Cardiac fibroblast (primary cell): ENCODE measurements around the gene ZKSCAN7.

Source experiments
- DNase-seq, 2 donors: peaks; one replicate each; pipeline versions ENCODE4 v3.0.0 to v3.0.0-alpha.2; 2010; ENCODE audit warnings: low read depth in 2 of 2
- H3K4me3 ChIP-seq, 2 donors: replicated peaks in 1 of 2; 1 replicate in 1 of 2; 2 replicates in 1 of 2; pipeline ENCODE4 v1.5.1; 2011; ENCODE audit warnings: low read depth in 2 of 2, low read length in 2 of 2, mild to moderate bottlenecking in 2 of 2, moderate library complexity in 1 of 2
- CTCF ChIP-seq: IDR thresholded peaks from one replicate; pipeline ENCODE4 v1.5.1; 2011; ENCODE audit warnings: low read depth, mild to moderate bottlenecking, low read length, inconsistent platforms

The ZKSCAN7 gene

DNA sequence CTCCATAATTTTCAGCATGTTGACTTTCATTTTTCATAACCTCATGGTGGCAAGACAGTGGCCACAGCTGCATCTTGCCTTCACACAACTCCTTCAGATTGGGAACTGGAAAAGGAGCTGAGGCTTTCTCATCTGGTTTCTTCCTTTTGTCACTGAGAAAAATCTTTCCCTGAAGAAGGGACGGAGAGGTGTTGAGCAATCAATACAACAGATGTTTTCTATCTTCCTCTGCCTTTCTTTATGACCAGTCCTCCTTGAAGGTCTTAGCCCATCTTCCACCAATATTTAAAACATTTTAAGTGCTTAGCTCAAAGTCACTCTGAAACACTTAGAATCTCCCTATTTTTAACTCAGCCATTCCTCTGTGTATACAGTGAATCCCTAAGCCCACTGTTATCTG lies 41.6 kb downstream of the ZKSCAN7 start:
- H3K4me3 ChIP-seq, result no peak overlapping the region
- no peak for TF ChIP-seq CTCF
- peak in 1 of 2 donors; percentile 3 for DNase-seq

DNA sequence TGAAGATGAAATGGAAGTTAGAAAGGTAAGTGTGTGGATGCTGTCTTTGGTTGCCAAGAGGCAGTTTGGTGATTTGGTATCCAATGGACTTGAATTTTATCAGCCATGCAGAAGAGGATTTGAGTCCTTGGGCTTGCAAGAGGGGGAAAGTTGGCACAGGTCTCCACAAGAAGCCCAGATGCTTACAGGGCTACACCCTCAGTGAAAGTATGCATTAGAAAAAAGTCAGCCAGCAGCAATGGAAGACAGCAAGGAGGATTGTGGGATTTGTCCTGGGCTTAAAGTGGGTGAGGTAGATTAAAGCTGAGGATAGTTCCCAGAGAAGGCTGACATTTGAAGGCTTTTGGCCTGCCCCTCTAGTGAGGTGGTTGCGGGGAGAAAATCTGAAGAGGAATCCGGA lies 46.8 kb downstream of the ZKSCAN7 start:
- no peak for TF ChIP-seq CTCF
- H3K4me3 ChIP-seq, result no peak overlapping the region
- no peak for DNase-seq

DNA sequence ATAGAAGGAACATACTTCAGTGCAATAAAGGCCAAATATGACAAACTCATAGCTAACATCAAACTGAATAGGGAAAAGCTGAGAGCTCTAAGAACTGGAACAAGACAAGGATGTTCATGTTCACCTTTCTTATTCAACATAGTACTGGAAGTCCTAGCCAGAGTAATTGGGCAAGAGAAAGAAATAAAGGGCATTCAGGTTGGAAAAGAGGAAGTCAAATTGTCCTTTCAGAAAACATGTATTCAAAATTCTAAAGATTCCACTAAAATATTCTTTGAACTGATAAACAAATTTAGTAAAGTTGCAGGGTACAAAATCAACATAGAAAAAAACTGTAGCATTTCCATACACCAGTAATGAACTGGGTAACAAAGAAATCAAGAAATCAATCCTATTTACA lies 57.7 kb downstream of the ZKSCAN7 start:
- no peak for TF ChIP-seq CTCF
- no peak overlapping the region for H3K4me3 ChIP-seq
- no peak for DNase-seq
